ENCODE data around the gene SH3PXD2B. TPM values are rescaled to one million over a fixed set of nuclear protein-coding genes. Genes with fewer than 3 reads are reported as not detected.

SH3PXD2B gene
- polyA plus RNA-seq, 3 donors = 0.19 to 0.77 (median 0.31) TPM

DNA sequence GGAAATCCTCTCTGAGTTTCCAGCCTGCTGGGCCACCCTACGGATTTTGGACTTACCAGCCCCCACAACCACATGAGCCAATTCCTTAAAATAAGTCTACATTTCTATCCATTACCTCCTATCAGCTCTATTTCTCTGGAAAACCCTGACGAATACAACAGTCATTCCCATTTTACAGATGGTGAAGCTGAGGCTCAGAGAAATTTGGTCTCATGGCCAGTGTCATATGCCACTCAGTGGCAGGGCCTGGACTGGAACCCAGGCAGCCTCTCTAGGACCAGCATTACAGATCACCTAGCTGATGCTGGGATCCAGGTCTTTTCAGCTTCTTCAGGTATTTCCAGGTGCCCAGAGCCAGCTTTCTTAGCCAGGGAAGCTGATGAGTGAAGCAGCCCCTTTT, 45.0 kb upstream of the SH3PXD2B start:
- H3K36me3 ChIP-seq (replicated peaks in 1 of 2; ENCODE audit: control insufficient read depth in 1 of 2, insufficient read depth in 2 of 2, low read length in 2 of 2) = no peaks in the 10 kb centered on the region
- no peak overlapping the region for H3K9ac ChIP-seq (ENCODE audit: insufficient read depth, low read length, poor library complexity, severe bottlenecking)
- H4K20me1 ChIP-seq (ENCODE audit: insufficient read depth, low read length) = no peaks in the 10 kb centered on the region
- no peak overlapping the region for H3K27ac ChIP-seq (ENCODE audit: low read depth in 1 of 2, low read length in 2 of 2)
- H3K79me2 ChIP-seq (ENCODE audit: insufficient read depth, low read length) = no peaks in the 10 kb centered on the region
- WGBS (ENCODE audit: insufficient coverage) = 100% methylated on average over 1 of the region's 2 CpGs
- H2AFZ ChIP-seq (ENCODE audit: insufficient read depth, low read depth, low read length, poor library complexity, severe bottlenecking) = no peak overlapping the region
- Mint-ChIP-seq H3K27ac (no peak overlapping the region), H3K9me3 (peaks cover 0 to 2% (median 0%) of the 10 kb centered on the region in 7 donors), H3K36me3 (no peaks in the 10 kb centered on the region), H3K27me3 (ENCODE audit: low read depth in 3 of 3) (peaks cover 4 to 5% (median 5%) of the 10 kb centered on the region in 3 donors), H3K4me3 (no peak overlapping the region), H3K4me1 (no peaks in the 10 kb centered on the region)
- DNase-seq = no peak
- TF ChIP-seq, protein P1, sequence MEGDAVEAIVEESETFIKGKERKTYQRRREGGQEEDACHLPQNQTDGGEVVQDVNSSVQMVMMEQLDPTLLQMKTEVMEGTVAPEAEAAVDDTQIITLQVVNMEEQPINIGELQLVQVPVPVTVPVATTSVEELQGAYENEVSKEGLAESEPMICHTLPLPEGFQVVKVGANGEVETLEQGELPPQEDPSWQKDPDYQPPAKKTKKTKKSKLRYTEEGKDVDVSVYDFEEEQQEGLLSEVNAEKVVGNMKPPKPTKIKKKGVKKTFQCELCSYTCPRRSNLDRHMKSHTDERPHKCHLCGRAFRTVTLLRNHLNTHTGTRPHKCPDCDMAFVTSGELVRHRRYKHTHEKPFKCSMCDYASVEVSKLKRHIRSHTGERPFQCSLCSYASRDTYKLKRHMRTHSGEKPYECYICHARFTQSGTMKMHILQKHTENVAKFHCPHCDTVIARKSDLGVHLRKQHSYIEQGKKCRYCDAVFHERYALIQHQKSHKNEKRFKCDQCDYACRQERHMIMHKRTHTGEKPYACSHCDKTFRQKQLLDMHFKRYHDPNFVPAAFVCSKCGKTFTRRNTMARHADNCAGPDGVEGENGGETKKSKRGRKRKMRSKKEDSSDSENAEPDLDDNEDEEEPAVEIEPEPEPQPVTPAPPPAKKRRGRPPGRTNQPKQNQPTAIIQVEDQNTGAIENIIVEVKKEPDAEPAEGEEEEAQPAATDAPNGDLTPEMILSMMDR (IDR thresholded peaks at IDR 0.05) = no peak
- intact Hi-C loops (cut with micrococcal nuclease) = no loop called here
- no peaks in the 10 kb centered on the region for H3K4me1 ChIP-seq (ENCODE audit: control insufficient read depth in 1 of 2, insufficient read depth in 2 of 2, low read length in 2 of 2)
- H3K27me3 ChIP-seq (ENCODE audit: control insufficient read depth in 2 of 2, insufficient read depth in 2 of 2, low read length in 2 of 2) = no peaks in the 10 kb centered on the region
- no peak overlapping the region for H3K4me2 ChIP-seq (replicated peaks; ENCODE audit: extremely low read depth, low read length, poor library complexity, severe bottlenecking)
- no peak overlapping the region for H3K4me3 ChIP-seq (replicated peaks in 1 of 3; ENCODE audit: low read depth in 2 of 3, low read length in 3 of 3)
- no peaks in the 10 kb centered on the region for H3K9me3 ChIP-seq (replicated peaks in 1 of 2; ENCODE audit: control insufficient read depth in 1 of 2, insufficient read depth in 1 of 2, low read length in 2 of 2)

DNA sequence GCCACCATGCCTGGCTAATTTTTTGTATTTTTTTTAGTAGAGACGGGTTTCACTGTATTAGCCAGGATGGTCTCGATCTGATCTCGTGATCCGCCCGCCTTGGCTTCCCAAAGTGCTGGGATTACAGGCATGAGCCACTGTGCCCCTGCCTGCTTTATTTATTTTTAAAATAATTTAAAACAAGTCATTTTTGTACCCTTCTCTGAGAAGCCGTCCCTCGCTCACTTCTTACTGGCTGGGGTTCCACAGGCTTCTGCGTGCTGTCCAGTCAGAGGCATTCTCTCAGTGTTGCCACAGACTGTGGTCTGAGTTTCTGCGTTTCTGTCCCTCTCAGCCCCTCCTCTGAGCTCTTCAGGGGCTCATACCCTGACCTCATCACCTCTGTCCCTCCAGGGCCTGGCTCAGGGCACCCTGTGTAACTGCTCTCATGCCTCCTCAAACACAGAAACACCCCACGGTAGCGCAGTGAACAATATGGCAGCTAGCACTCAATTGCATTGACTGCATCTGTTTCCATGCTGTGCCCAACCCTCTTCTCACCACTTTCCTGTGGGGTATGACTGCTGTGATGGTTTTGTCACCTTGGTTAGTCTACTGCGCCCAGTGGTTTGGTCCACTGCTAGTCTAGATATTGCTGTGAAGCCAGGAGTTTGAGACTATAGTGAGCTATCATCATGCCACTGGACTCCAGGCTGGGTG, 44.3 kb upstream of the SH3PXD2B start:
- no peaks in the 10 kb centered on the region for H3K9me3 ChIP-seq (replicated peaks in 1 of 2; ENCODE audit: control insufficient read depth in 1 of 2, insufficient read depth in 1 of 2, low read length in 2 of 2)
- H3K4me3 Mint-ChIP-seq = no peak overlapping the region
- H3K27me3 ChIP-seq (ENCODE audit: control insufficient read depth in 2 of 2, insufficient read depth in 2 of 2, low read length in 2 of 2) = no peaks in the 10 kb centered on the region
- intact Hi-C loops (cut with micrococcal nuclease) = no loop called here
- H2AFZ ChIP-seq (ENCODE audit: insufficient read depth, low read depth, low read length, poor library complexity, severe bottlenecking) = no peak overlapping the region
- H3K27ac ChIP-seq (ENCODE audit: low read depth in 1 of 2, low read length in 2 of 2) = no peak overlapping the region
- H3K27ac Mint-ChIP-seq = no peak overlapping the region
- peaks cover 4 to 7% (median 5%) of the 10 kb centered on the region in 3 donors for H3K27me3 Mint-ChIP-seq (ENCODE audit: low read depth in 3 of 3)
- H3K9me3 Mint-ChIP-seq = peaks cover 0 to 2% (median 0%) of the 10 kb centered on the region in 7 donors
- whole genome bisulfite sequencing (ENCODE audit: insufficient coverage) = 88% methylated on average over 4 of the region's 12 CpGs
- TF ChIP-seq, protein P1 (IDR thresholded peaks at IDR 0.05) = no peak
- no peaks in the 10 kb centered on the region for H3K4me1 ChIP-seq (ENCODE audit: control insufficient read depth in 1 of 2, insufficient read depth in 2 of 2, low read length in 2 of 2)
- H3K36me3 ChIP-seq (replicated peaks in 1 of 2; ENCODE audit: control insufficient read depth in 1 of 2, insufficient read depth in 2 of 2, low read length in 2 of 2) = no peaks in the 10 kb centered on the region
- no peaks in the 10 kb centered on the region for H3K79me2 ChIP-seq (ENCODE audit: insufficient read depth, low read length)
- H3K4me1 Mint-ChIP-seq = no peaks in the 10 kb centered on the region
- no peak overlapping the region for H3K9ac ChIP-seq (ENCODE audit: insufficient read depth, low read length, poor library complexity, severe bottlenecking)
- H4K20me1 ChIP-seq (ENCODE audit: insufficient read depth, low read length) = no peaks in the 10 kb centered on the region
- no peak overlapping the region for H3K4me3 ChIP-seq (replicated peaks in 1 of 3; ENCODE audit: low read depth in 2 of 3, low read length in 3 of 3)
- no peak overlapping the region for H3K4me2 ChIP-seq (replicated peaks; ENCODE audit: extremely low read depth, low read length, poor library complexity, severe bottlenecking)
- no peaks in the 10 kb centered on the region for H3K36me3 Mint-ChIP-seq
- no peak for DNase-seq

Measured in CD14-positive monocyte (primary cell).